Ovary (tissue), 9 donors: Measurements from ENCODE around the gene OR6N2. TPM values are rescaled to one million over a fixed set of nuclear protein-coding genes. Genes with fewer than 3 reads are reported as not detected.

Experiments used
- DNase-seq, 5 donors: peaks; one replicate each; pipeline ENCODE4 v3.0.0-alpha.2; 2019 to 2020
- H3K27ac ChIP-seq, 2 donors: fragments of 200-600 bp; one replicate each; pipeline versions ENCODE4 v1.5.1 to v1.8.0; 2019 to 2022
- H3K27me3 ChIP-seq: fragments of 200-600 bp; one replicate; pipeline ENCODE4 v1.8.0; 2022
- H3K36me3 ChIP-seq: fragments of 200-600 bp; sonication (generic); one replicate; pipeline ENCODE4 v1.5.1; 2019
- H3K4me1 ChIP-seq: one replicate; pipeline ENCODE4 v1.8.1; 2013; ENCODE audit warnings: mild to moderate bottlenecking, moderate library complexity; ENCODE audit not compliant: insufficient read depth
- H3K4me3 ChIP-seq: fragments of 200-600 bp; sonication (generic); one replicate; pipeline ENCODE4 v1.5.1; 2017
- H3K9me3 ChIP-seq, 2 donors: fragments of 200-600 bp in 1 of 2; sonication (generic) in 1 of 2; one replicate each; pipeline versions ENCODE4 v1.5.1 to v1.8.1; 2013 to 2019; ENCODE audit warnings: mild to moderate bottlenecking in 1 of 2, moderate library complexity in 1 of 2
- EP300 ChIP-seq: sonication (generic); formaldehyde crosslinking; IDR thresholded peaks from one replicate; pipeline ENCODE4 v1.6.1; 2017; ENCODE audit warnings: antibody characterized with exemption
- POLR2A ChIP-seq: fragments of 450-650 bp; IDR thresholded peaks from one replicate; pipeline ENCODE4 v1.6.1; 2017; ENCODE audit warnings: antibody characterized with exemption, mild to moderate bottlenecking, moderate library complexity
- WGBS, 3 donors: extraction: QIAGEN DNeasy Blood & Tissue Kit in 1 of 3; methylation state at CpG; one replicate each; pipeline versions ENCODE4 v1.1.5 to v1.1.7; 2013 to 2017; 5-methylcytosine and 5-hydroxymethylcytosine counted together
- intact Hi-C, 4 donors: fragments of 100-400 bp; cut with DNase I; formaldehyde crosslinking; loops; one replicate each; pipeline versions ENCODE4 v1.11.0 to v1.15.1; 2022 to 2023
- polyA plus RNA-seq, 2 donors: library from polyadenylated mRNA; stranded (reverse); fragments of 200-250 nt in 1 of 2; fragments of 350-450 nt in 1 of 2; fragmentation: Illumina TruSeq in 1 of 2; extraction: RNeasy Lipid Tissue Mini Kit (QIAGEN cat#74804) in 1 of 2; gene quantifications; one replicate each; pipeline ENCODE4 v1.2.3, GENCODE V29; 2013 to 2014
- total RNA-seq, 7 donors: library from RNA; depleted of rRNA in 2 of 7; stranded (reverse); fragments of >200 nt in 2 of 7; fragmentation: NEBNext Ultra II Directional in 3 of 7; extraction: Animal tissue kit (Norgen Biotek cat#: 25700) in 3 of 7; gene quantifications; one replicate each; pipeline versions ENCODE4 v1.1.0 to v1.2.4, GENCODE V29; 2016 to 2023
- TF ChIP-seq, protein P1 (sequence below), 3 donors: fragments of 450-650 bp in 2 of 3; fragments of 200-600 bp in 1 of 3; IDR thresholded peaks; one replicate each; pipeline versions ENCODE4 v1.5.1 to v1.8.0; 2016 to 2022; ENCODE audit warnings: antibody characterized with exemption in 3 of 3, mild to moderate bottlenecking in 1 of 3
- donor health status: DM: no; HTN: no; CAD: no; lungs with moderate emphysema.
- donor health status: DM: no; HTN: no; CAD: no.
- donor health status: Bipolar disorder and iron deficiency.
- donor health status: DM: yes; HTN: yes; CAD: no.
- donor health status: DM: no; HTN: no; CAD: no.
- donor health status: DM: yes; HTN: yes; CAD: no.

The OR6N2 gene
- total and polyA plus RNA-seq, 9 donors: not detected

DNA sequence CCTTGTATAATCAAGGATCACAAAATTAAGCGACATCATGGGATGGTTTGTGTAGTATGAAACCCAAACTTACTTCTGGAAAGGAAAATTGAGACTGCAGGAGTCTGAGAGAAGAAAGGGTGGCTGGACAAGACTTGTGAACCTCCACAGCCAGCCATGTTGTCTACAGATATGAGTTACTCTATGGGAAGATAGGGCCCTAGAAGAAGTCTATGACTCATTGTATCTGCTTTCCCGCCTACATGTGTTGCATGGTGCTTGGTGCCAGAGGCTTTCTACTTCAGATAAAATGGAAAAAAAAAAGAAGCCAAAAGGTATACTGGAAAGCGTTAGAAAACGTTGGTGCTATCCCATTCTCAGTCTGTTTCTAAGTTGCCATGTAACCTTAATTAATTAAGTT, 18.7 kb upstream of the OR6N2 start:
- Histone ChIP-seq H3K4me3 (no peak overlapping the region), H3K36me3 (no peaks in the 10 kb centered on the region), H3K4me1 (no peaks in the 10 kb centered on the region), H3K27ac (no peak overlapping the region), H3K27me3 (no peaks in the 10 kb centered on the region), H3K9me3 (no peaks in the 10 kb centered on the region)
- TF ChIP-seq, protein P1, sequence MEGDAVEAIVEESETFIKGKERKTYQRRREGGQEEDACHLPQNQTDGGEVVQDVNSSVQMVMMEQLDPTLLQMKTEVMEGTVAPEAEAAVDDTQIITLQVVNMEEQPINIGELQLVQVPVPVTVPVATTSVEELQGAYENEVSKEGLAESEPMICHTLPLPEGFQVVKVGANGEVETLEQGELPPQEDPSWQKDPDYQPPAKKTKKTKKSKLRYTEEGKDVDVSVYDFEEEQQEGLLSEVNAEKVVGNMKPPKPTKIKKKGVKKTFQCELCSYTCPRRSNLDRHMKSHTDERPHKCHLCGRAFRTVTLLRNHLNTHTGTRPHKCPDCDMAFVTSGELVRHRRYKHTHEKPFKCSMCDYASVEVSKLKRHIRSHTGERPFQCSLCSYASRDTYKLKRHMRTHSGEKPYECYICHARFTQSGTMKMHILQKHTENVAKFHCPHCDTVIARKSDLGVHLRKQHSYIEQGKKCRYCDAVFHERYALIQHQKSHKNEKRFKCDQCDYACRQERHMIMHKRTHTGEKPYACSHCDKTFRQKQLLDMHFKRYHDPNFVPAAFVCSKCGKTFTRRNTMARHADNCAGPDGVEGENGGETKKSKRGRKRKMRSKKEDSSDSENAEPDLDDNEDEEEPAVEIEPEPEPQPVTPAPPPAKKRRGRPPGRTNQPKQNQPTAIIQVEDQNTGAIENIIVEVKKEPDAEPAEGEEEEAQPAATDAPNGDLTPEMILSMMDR (IDR thresholded peaks at IDR 0.05): no peak
- no peak for TF ChIP-seq EP300
- no peak for TF ChIP-seq POLR2A
- 83 to 91% (median 86%) methylated on average over 4 of the region's 4 CpGs for WGBS, 3 donors
- intact Hi-C loops: no loop called here
- DNase-seq: no peak

DNA sequence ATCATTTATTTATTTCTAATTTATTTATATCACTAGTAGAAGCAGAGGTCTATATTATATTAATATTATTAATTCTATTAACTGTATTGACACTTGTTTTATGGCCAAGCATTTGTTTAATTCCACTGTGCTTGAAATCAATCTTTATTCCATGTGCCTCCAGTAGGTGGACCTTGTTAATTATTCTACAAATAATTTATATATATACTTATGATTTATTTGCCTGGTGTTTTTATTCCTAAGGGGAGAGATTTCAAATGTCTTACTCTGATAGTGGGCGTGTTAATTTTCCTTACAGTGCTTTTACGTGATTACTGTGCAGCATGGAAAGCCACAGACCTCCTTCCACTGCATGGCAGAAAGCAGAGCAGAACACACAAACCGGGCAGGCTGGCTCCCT, 17.5 kb upstream of the OR6N2 start:
- no peak for DNase-seq
- intact Hi-C loops: no loop called here
- Histone ChIP-seq H3K27ac (no peak overlapping the region), H3K4me3 (no peak overlapping the region), H3K4me1 (no peaks in the 10 kb centered on the region), H3K9me3 (no peaks in the 10 kb centered on the region), H3K36me3 (no peaks in the 10 kb centered on the region), H3K27me3 (no peaks in the 10 kb centered on the region)
- WGBS, 3 donors: 37 to 47% (median 46%) methylated on average over 3 of the region's 3 CpGs
- TF ChIP-seq POLR2A (no peak), EP300 (no peak)
- TF ChIP-seq, protein P1 (IDR thresholded peaks at IDR 0.05): no peak

DNA sequence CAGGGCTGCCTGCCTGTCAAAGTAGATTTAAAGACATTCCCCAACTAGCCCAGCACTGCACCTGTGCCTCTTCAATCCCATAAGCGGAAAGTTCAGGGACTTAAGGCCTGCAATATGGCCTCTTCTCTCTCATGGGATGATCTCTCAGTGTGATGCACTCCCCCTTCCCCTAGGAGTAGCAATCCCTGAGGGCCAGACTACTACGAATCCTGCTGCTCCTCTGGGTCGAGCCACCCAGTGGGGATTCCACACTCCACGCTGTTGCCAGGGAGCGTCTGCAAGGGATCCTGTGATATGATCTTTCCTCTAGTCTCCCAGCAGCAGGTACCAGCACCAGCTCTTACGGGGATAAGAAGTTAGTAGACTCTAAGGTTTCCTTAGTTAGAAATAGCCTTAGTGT, 13.2 kb upstream of the OR6N2 start:
- Histone ChIP-seq H3K36me3 (no peaks in the 10 kb centered on the region), H3K9me3 (no peaks in the 10 kb centered on the region), H3K27ac (no peak overlapping the region), H3K27me3 (no peaks in the 10 kb centered on the region), H3K4me3 (no peak overlapping the region), H3K4me1 (no peaks in the 10 kb centered on the region)
- no peak for DNase-seq
- TF ChIP-seq POLR2A (no peak), EP300 (no peak)
- TF ChIP-seq, protein P1 (IDR thresholded peaks at IDR 0.05): no peak
- intact Hi-C loops: no loop called here
- 79 to 84% (median 80%) methylated on average over 6 of the region's 6 CpGs for WGBS, 3 donors

DNA sequence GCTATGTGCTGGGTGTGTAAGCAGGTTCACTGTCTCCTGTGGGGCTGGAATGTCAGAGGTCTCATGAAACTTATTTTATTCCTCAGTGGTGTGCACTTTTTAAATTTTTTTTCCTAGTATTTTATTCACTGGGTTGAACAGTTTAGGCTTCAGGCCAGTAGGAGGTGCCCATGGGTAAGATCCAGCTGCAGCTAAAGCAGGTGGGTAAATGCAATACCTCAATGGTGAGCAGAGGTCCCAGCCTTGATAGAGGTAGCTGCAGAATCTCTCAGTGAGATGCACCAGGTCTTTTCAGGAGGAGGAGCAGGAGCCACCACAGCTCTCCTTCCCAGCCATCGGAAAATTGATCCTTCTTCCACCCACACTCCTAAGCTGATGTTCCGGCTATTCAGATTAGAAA, 12.6 kb upstream of the OR6N2 start:
- Histone ChIP-seq H3K36me3 (no peaks in the 10 kb centered on the region), H3K27me3 (no peaks in the 10 kb centered on the region), H3K4me1 (no peaks in the 10 kb centered on the region), H3K4me3 (no peak overlapping the region), H3K27ac (no peak overlapping the region), H3K9me3 (no peaks in the 10 kb centered on the region)
- TF ChIP-seq POLR2A: no peak
- TF ChIP-seq, protein P1 (IDR thresholded peaks at IDR 0.05): no peak
- no peak for TF ChIP-seq EP300
- no peak for DNase-seq
- 87 to 100% (median 94%) methylated on average over 2 of the region's 2 CpGs for WGBS, 3 donors
- intact Hi-C loops: no loop called here
